ENCODE data around the gene EFHD2.
"Not testable (repeated sequence)": the region's sequence is repeated elsewhere in the genome, so short reads cannot be mapped to it uniquely, and the experiment has no call there.

DNA sequence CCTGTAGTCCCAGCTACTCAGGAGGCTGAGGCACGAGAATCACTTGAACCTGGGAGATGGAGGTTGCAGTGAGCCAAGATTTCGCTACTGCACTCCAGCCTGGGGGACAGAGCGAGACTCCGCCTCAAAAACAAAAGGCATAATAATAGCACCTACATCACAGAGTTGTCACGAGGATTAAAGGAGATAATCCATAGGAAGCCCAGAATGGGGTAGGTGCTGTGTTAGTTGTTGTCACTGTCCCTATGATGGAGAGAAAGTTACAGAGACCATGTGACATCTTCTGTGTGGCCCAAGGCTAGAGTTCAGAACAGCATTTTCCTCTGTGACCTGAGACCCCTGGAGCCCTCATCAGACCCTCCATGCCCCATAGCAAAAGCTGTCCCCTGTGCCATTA, 54.2 kb downstream of the EFHD2 start:
- TF ChIP-seq SUZ12 (IDR thresholded peaks at IDR 0.05; ENCODE audit: extremely low read depth, insufficient read depth, insufficient read length); ZNF274 (IDR thresholded peaks at IDR 0.05; ENCODE audit: low read depth, low read length): not testable (repeated sequence)

Data from NT2/D1 (cell line).